GM21825 (cell line): Measurements from ENCODE around the gene CASP3.
"Not testable (repeated sequence)": the region's sequence is repeated elsewhere in the genome, so short reads cannot be mapped to it uniquely, and the experiment has no call there.

ENCODE experiments used
- ATAC-seq: cut with Tn5 transposase; IDR thresholded peaks from one replicate; pipeline ENCODE4 v1.9.1; 2021; ENCODE audit warnings: mild to moderate bottlenecking, moderate library complexity; ENCODE audit not compliant: unreplicated experiment

CASP3 gene

DNA sequence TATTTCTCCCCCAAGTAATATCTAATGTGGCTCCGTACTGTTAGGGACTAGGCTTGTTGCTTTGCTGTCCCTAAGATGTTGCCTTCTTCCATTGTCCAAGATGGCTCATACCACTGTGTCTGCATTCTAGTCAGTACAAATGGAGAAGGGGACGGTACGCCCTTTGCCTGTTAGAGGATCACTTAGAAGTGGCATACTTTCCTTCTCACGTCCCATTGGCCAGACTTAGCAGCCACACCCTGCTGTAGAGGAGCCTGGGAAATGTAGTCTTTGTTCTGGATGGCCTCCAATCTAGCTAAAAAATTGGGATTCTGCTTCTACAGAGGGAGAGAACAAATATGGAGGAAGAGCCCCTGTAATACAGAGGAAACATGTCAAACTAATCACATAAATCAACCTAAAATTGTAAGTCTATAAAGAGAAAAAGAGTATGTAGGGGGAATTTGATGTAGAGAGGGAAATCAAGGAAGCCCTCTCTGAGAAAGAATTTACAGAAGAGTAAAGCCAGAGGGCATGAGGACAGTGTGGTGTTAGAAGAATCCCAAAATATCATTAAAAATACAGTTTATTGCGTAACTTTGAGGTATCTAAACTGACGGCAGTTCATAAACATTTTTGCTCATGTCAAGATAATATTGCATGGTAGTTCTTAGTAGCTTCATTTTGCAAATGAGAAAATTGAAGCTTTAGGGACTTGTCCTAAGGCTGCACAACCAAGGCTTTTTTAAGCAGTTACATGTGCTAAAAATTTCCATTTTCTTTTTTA, 15.4 kb upstream of the CASP3 start:
- no peak for ATAC-seq

DNA sequence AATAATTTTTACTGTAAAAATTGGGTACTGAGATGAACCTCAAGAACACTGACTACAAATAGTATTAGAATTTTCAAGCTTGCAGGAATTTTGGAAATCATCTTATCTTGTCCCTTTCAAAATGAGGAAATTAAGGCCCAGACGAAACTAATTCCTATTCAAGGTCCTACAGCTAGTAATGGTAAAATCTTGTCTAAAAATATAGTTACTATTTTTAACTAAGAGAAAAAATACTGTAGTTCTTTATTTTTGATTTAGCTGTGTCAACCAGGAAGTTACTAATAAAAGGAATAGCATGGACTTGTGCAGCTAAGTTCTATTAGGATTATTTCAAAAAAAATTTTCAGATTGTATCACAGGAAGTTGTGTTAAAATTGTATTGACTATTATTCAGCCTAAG, 13.0 kb upstream of the CASP3 start:
- no peak for ATAC-seq

DNA sequence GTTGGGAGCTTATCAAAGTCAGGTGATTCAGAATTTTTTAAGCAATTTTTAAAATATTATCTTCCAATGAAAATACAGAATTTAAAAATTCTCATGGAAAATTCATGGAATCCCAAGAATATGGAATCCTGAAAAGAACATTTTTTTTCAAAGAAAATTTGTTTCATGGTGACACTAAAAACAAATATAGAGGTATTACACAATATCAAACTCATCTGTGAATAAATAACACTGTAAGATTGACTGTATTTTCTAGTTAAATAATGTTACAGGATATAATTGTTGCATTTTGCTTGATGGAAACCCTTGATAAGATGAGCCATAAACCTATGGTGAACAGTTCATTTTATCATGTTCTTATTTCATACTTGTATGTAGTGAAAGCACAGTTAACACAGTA, 11.7 kb upstream of the CASP3 start:
- no peak for ATAC-seq

DNA sequence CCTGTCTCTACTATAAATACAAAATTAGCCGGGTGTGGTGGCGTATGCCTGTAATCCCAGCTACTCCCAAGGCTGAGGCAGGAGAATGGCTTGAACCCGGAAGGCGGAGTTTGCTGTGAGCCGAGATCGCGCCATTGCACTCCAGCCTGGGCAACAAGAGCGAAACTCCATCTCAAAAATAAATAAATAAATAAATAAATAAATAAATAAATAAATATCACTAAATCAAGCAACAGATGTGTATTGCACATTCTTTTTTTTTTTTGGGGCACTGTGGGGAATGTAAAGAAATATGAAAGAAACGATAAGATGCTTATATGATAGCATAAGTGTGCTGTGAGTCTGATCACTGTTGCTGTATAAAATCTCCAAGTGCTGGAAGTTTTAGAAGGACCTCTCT, 8.6 kb upstream of the CASP3 start:
- ATAC-seq: not testable (repeated sequence)

DNA sequence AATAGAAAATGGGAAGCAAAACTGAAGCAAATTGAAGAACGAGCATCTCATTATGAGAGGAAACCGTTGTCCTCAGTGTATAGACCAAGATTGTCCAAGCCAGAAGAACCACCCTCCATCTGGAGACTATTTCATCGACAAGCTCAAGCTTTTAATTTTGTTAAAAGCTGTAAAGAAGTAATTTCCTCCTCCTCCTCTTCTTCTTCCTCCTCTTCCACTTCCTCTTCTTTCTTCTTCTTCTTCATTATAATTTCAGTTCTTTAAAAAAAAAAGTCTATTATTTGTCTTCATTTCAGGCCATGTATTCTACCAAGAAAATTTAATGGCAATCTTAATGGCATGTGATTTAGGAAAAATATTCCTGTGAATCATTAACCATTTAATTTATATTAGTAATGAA, 7.9 kb upstream of the CASP3 start:
- ATAC-seq: no peak

DNA sequence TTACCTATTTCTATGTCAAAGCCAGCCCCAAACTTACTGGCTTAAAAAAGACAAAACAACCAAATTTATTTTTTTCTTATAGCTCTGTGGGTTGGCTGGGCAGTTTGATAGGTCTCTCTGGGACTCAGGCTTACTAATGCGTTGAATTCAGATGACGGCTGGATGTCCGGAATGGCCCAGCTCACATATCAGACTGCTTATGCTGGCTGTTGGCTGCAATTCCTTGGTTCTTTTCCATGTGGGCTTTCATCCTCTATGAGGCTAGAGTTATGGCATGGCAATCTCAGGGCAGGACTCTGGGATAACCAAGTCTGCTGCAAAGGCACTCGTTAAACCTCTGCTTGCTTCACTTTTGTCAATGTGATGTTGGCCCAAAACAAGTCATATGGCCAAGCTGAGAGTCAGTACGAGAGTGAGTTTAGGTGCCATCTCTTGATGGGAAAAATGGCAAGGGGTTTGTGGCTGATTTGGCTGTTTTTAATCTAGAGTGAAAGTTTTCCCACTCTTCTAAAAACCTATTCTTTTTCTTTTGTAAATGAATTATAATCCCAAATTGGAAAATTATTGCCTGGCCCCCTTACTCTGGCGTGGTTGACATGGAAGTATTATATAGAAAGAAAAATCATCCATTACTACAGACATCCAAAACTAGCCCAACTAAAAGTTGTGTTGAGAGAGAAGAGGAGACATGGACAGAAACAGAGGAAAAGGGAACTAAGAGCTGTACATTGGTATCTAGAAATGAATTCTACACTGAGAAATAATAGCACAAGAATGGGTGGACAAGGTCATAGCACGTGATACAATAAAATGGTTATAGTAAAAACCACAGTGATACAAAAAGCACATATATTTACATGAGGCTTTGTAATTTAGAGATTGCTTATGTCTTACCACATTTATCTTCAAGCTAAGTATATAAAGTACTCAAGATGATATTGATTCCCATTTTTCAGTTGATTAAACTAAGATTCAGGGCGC, 6.9 kb upstream of the CASP3 start:
- no peak for ATAC-seq

DNA sequence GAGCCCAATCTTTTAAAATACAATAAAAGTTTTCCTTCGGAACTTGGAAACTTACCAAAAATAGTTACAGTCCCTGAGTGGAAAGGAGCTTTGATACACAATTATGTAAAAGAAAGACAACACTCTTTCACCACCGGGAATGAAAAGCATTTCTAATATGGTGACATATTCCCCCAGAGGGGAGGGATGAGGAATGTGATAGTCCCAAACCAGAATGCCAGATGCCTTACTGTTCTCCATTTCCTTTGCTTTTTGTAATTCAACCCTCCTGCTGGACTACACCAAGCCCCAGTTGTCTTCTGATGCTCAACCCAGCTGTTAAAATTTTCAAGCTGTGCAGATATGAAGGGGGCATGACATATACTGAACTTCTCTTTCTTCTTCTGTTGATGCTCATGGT, 4.4 kb upstream of the CASP3 start:
- no peak for ATAC-seq

DNA sequence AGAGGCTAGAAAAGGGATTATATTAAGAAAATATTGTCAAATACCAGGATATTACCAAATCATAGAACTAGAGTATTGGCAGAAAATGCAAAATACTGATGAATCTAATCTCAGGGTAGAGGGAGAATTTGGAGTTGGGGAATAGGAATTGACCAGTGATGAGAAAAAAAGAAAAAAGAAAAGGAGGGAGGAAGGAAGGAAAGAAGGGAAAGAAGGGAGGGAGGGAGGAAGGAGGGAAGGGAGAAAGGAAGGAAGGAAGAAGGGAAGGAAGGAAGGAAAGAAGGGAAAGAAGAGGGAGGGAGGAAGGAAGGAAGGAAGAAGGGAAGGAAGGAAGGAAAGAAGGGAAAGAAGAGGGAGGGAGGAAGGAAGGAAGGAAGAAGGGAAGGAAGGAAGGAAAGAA, 3.4 kb upstream of the CASP3 start:
- ATAC-seq: not testable (repeated sequence)

DNA sequence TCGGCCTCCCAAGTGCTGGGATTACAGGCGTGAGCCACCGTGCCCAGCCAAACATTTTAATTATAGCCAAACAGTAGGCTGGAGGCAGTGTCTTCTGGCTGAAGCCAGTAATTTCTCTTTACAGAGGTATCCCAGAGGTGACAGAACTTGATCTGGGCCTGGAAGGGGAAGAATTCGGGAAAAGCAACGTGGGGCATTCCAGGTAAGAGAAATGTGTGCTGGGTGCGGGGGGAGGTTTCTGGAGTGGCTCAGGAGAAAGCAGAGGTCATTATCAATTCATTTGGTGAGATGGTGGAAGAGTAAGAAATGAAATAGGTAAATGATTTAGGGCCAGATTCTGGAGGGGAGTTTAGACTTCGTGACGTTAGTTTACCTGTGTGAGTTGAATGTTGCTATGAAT, 2.7 kb upstream of the CASP3 start:
- no peak for ATAC-seq

DNA sequence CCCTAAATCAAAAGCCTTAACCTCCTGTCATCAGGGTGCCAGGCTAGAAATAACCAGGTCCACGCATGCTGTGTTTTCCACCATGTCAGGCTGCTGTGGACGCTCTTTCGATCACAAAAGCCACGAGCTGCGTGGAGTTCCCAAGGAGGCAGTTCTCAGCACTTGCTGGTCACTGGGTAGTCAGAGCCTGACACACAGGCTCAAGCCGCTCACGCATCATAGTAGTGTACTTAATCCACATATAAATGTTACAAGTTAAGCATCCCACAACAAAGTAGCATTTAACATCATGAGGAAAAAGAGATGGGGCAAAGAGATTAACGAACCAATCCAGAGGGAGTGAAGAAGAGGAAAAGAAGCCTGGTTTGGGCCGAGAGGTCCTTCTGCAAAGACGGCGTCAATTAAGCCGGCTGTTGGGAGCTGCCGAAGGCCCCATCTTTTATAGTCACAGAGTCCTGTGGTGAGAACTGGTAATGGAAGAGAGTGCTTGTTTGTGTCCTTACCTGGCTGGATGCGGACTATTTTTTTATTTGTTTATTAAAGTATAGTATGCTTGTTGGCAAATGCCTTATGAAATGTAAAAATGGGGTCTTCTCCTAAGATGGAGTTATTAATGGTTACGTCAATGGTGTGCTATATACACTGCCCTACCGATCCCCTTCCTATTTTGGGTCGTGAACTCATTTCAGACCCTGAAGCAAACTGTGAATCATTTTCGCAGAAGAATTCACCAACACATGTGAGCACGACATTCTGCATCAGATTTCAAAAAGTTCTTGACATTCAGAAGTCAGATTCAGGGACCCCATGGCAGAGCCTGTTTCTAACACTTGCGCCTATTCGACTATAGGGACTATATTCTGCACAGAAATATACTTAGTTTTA, 966 bp upstream of the CASP3 start:
- peak; percentile 6 for ATAC-seq

DNA sequence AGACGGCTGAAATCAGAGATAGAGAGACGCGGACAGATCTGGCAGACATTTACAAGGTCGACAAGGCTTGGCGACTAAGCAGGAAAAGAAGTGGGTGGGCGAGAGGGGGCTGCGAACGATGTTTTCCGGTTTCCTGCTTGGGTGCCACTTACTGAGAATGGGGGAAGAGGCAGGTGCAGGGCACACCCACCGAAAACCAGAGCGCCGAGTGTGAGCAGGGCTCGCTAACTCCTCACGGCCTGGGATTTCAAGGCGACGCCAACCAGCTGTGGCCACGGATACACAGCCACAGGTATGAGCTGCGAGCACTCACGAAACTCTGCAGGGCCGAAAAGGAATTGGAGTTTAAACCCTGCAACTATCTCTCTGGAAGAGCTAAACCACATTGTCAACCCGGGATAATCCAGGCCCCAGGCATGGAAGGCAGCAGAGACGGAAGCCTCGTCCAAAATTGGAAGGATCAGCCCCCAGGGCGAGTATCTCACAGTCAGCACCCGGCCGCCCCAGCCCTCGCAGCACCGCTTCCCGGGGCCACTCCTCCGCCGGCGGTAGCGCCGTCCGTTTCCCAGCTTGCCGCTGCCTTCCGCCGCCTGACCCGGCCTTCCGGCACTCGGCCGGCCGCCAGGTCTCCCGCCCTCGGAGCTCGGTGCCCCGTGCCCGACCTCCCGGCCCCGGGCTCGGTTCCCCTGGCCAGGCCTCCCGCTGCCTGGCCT, 778 bp downstream of the CASP3 start:
- ATAC-seq: peak; percentile 28

DNA sequence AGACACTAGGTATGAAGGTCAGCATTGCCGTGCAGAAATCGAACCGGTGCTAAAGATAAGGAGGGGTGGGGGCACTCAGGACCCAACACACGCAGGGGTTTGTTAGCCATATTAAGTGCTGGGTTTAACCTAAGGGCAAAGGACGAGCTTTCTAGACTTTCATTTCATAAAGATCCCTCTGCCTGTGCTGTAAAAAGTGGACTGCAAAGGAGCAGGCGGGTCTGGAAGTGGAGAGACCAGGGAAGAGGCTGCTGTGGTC, 1.3 kb downstream of the CASP3 start:
- no peak for ATAC-seq

DNA sequence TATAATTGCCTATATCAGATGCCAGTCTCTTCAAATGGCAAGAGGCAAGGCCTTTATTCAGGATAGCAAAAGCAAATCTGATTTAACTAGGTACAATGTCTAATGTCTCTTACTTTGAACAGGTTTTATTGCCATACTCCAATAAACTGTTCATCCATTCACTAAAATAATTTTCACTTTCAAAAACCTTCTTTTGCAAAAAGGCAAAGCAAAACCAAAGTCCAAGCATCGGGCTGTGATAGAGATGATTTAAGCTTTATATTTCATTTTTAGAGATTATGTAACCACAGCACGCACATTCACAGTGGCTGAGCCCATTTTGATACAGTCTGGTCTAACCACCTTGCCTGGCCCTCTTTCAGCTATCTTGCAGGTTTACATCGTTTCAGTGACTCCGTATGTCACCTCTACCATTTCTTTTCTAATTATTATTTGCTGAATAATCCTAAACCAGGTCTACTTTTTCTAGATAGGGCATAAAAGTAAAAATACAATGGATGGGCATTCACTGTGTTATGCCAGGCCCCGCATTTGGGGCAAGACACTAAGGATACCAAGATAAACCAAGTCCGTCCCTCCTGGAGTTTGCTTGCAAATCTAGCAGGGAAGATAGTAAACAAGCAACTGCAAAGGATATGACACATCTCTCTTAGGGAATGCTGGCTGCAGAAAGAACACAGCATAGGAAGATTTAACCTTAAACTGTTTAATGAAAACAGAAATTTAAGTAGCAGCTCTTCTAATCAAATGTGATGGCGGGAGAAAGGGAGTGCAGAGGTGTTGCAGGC, 1.8 kb downstream of the CASP3 start:
- no peak for ATAC-seq

DNA sequence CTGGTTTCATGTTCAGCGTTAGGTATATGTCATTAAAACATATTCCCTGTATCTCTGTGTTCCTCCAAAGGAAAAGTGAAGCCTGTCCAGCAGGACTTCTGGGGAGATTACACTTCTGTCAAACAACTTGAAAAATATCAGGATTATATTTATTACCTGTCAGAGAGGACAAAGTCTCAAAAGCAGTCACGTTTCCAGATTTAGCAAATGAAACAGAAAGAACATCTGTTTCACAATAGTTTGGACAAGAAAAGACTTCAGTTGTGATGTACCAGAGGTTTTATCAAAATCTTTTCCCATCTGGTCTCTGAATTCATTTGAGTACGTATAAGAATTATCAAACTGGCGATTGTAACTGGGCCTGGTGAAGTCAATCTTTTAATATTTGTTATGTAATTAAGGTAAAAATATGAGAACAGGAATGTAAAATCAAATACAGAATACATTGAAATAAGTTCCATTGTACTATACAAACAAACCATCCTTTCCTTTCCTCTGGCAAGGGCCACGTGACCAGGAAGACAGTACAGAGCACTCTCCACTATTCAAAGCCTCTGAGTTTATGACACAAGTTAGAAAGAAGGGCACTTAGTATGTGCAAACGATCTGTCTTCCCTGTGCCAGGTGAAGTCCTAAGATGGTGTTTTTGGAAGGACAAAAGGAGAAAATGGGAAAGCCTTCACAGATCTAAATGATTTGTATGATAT, 3.2 kb downstream of the CASP3 start:
- ATAC-seq: no peak

DNA sequence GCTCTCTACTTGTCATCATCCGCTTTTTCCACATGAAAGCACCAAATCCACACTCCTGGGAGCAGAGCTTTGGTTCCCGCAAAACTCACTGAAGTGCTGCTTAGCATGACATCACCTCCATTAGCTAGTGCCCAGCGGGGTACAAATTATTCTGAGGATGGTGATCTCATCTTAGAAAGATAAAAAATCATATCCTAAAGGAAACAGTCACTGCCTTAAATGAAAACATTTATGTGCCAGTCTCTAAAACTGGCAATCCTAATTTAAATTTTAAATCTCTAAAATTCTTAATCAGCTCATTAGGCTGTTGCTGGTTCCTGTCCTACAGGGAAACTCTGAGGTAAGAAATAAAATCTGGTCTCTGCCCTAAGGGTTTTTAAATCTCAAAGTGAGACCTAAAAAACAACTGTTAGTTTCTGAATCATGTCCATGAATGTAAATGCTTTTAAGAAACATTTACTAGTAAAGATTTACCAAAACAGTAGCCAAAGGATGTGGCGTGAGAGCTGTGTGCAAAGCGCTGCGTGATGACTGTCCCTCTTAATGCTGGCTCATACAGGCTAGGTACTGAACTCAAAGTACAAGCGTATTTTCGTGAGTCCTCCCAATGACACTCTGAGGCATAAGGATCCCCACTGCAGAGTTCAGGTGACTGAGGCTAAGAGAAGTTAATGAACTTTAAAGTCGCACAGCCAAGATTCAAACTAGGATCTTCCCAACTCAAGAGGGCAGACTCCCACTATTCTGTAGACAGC, 4.5 kb downstream of the CASP3 start:
- no peak for ATAC-seq

DNA sequence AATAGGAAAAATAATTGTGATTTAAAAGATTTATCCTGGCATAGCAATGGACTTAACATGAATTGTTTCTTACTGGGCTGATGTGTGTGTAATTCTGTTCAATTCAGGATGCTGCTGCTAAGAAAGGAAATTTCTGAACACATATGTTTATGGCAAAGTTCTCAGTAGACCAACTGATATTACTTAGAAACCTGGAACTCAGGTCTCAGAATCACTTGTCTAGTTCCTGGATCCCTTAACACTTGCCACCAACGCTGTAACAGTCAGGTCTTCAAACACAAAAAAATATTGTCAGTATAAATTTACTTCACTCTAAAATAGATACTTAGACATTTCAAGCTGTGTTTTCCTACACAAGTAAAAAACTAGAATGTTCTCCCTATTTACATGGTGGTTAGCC, 5.5 kb downstream of the CASP3 start:
- no peak for ATAC-seq

DNA sequence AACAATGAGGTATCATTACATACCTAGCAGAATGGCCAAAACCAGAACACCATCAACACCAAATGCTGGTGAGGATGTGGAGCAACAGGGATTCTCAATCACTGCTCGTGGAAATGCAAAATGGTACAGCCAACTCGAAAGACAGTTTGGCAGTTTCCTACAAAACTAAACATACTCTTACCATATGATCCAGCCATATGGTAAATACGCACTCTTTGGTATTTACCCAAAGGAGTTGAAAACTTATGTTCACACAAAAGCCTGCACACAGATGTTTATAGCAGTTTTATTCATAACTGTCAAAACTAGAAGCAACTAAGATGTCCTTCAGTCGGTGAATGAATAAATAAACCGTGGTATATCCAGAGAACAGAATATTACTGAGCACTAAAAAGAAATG, 7.8 kb downstream of the CASP3 start:
- no peak for ATAC-seq

DNA sequence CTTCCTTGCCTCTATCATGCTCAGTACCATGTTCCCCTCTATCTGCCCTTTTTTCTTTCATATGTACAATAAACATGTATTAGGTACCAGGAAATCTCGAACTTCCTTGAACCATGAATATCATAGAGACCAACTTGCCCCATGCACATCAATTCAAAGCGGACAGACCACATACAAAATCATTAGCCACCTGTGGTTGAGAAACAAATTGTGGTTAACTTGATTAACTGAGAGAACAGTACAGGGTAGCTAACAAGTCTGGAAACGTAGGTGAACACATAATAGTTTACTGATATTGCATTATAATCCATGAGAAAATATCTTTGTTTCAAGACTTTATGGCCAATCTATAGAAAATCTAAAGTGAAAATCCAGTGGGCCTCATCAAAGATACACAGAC, 8.2 kb downstream of the CASP3 start:
- ATAC-seq: peak; percentile 63

DNA sequence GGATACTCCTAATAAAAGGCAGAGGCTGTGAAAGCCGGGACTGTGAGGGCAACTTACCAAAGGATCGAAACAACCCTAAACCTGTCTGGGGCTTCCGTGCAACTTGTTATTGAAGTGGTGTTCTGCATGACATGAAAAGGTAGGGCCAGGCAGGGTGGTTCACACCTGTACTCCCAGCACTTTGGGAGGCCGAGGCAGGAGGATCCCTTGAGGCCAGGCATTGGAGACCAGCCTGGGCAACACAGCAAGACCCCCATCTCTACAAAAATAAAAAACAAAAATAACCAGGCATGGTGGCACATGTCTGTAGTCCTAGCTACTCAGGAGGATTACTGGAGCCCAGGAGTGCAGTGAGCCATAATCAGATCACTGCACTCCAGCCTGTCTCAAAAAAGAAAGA, 12.3 kb downstream of the CASP3 start:
- ATAC-seq: no peak
